ENCODE data around the gene ALKBH7. TPM values are rescaled to one million over a fixed set of nuclear protein-coding genes. Genes with fewer than 3 reads are reported as not detected.

Gene ALKBH7
- polyA plus RNA-seq, 1 of the 3 experiments (the other 2 are of a cell fraction): 46.0 TPM

DNA sequence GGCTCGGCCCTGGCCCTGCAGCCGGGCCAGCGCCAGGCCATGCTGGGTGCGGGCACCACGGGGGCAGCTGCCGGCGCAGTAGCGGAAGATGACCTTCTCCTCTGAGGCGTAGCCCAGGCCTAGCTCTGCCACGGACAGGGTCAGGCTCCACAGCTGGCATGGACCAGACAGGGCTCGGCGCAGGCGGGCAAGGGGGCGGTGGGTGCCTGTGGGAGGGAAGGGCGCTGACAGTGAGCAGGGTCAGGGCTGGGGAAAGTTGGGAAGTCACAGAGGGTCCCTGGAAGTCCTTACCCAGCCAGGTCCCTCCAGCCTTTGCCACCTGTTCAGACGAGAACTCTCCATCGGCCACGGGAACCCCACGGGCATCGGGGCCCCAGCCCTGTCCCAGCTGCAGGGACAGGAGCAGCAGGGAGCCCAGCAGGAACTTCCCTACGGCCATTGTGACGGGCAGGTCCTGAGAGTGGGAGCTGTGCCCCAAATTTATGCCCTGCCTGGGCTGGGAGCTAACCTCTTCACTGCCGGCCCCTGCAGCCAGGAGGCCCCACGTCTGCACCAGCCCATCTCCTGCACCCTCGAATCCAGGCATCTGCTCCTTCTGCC is 2.9 kb downstream of the ALKBH7 start, which contains the start of gene PSPN:
TSS of gene PSPN (minus strand) at position 523 of the 600 bp plus-strand sequence. CDS start at position 439, 84 bp downstream.
- CTCF ChIA-PET: no interaction called here
- POLR2A ChIA-PET: no interaction called here

DNA sequence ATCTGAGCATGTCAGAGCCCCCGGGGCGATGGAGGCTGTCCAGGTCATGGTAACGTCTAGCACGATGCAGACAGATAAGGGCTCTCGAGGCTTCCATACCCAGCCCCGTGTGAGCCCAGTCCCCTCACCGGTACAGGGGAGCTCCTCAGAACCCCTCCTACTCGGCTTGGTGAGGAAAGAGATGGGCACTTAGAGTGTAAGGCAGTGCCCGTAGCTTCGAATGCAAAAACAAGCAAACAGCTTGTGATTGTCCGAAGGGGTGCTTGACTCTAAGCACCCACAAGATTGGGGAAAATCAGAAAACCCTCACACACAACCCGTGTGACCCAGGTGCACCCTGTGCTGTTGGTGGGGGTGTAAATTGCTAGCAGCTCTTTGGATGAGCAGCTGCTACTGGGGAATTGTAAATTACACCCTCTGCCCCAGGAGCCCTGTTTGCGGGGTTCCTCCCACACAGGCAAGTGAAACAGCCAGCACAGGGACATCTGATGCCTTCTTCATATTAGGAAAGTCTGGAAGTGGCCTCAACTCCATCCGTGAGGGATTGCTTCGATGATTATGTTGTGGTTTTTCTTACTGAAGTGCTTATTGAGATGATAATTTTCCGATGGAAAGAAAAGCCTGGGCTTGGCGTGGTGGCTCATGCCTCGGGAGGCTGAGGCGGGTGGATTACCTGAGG is 4.1 kb downstream of the ALKBH7 start:
- Histone ChIP-seq H4K20me1 (ENCODE audit: insufficient read depth) (no peaks in the 10 kb centered on the region), H3K9me3 (no peaks in the 10 kb centered on the region), H3K4me2 (no peak overlapping the region), H3K79me2 (ENCODE audit: insufficient read depth) (peaks cover 8% of the 10 kb centered on the region), H3K36me3 (replicated peaks in 1 of 2; ENCODE audit: control insufficient read depth in 1 of 2, insufficient read depth in 2 of 2, low read length in 1 of 2) (peaks cover 24 to 26% of the 10 kb centered on the region in 2 experiments), H3K4me3 (ENCODE audit: low read depth in 2 of 2, low read length in 1 of 2) (no peak overlapping the region), H3F3A (replicated peaks; ENCODE audit: insufficient read depth) (peaks cover 25% of the 10 kb centered on the region), H3K9me2 (no peaks in the 10 kb centered on the region), H3K27ac (ENCODE audit: low read depth in 2 of 2, low read length in 1 of 2) (peak overlapping the region in 1 of 2 experiments; percentile 23; a peak in 1 of 4 replicates), H3K9ac (no peak overlapping the region), H3K4me1 (ENCODE audit: control insufficient read depth in 1 of 2, insufficient read depth in 2 of 2, low read depth in 1 of 2, low read length in 1 of 2) (peaks cover 6 to 22% of the 10 kb centered on the region in 2 experiments; a peak in 1 of 4 replicates), H2AFZ (ENCODE audit: low read depth) (no peak overlapping the region), H3K27me3 (ENCODE audit: insufficient read depth) (no peaks in the 10 kb centered on the region)
- ChIA-PET POLR2A (interaction anchor here (0.6 kb wide), 1 partner anchor 17 kb away, joined by 3 read pairs; the partner anchor contains the start of gene GTF2F1), CTCF (interaction anchor here (1.0 to 1.1 kb wide), 2 partner anchors 10 to 329 kb away, joined by 3 read pairs; no protein-coding TSS in a partner anchor)
- WGBS (ENCODE audit: low lambda C conversion rate): 76% methylated on average over 14 of the region's 19 CpGs
- DNase-seq: no peak
- TF ChIP-seq POLR2AphosphoS5 (IDR thresholded peaks at IDR 0.05; ENCODE audit: low read depth, low read length) (0 out of 2 replicates have a peak, but pooled peaks have one; percentile 12), EP300 (IDR thresholded peaks at IDR 0.05; ENCODE audit: borderline replicate concordance in 1 of 2, low read depth in 1 of 2, low read length in 1 of 2) (no peak)

More for the DNA sequence above, 2.9 kb downstream of the ALKBH7 start, which contains the start of gene PSPN:
- Histone ChIP-seq H3K27me3 (ENCODE audit: insufficient read depth) (no peaks in the 10 kb centered on the region), H3F3A (replicated peaks; ENCODE audit: insufficient read depth) (peaks cover 25% of the 10 kb centered on the region), H3K79me2 (ENCODE audit: insufficient read depth) (peaks cover 8% of the 10 kb centered on the region), H3K4me1 (ENCODE audit: control insufficient read depth in 1 of 2, insufficient read depth in 2 of 2, low read depth in 1 of 2, low read length in 1 of 2) (peaks cover 6 to 22% of the 10 kb centered on the region in 2 experiments; a peak in 1 of 4 replicates), H2AFZ (ENCODE audit: low read depth) (no peak within 1 kb of the TSS), H3K4me2 (no peak within 1 kb of the TSS), H3K9me2 (no peaks in the 10 kb centered on the region), H3K36me3 (replicated peaks in 1 of 2; ENCODE audit: control insufficient read depth in 1 of 2, insufficient read depth in 2 of 2, low read length in 1 of 2) (peaks cover 15 to 17% of the 10 kb centered on the region in 2 experiments), H3K9ac (no peak within 1 kb of the TSS), H3K27ac (ENCODE audit: low read depth in 2 of 2, low read length in 1 of 2) (peak within 1 kb of the TSS in 1 of 2 experiments; percentile 23; a peak in 1 of 4 replicates), H3K4me3 (ENCODE audit: low read depth in 2 of 2, low read length in 1 of 2) (no peak within 1 kb of the TSS), H4K20me1 (ENCODE audit: insufficient read depth) (no peaks in the 10 kb centered on the region), H3K9me3 (no peaks in the 10 kb centered on the region)
- WGBS (ENCODE audit: low lambda C conversion rate): 97% methylated on average over 10 of the region's 25 CpGs
- DNase-seq: no peak
- TF ChIP-seq NRF1 (IDR thresholded peaks at IDR 0.05; ENCODE audit: low read depth, low read length): no peak
- no peak for TF ChIP-seq TAF1 (IDR thresholded peaks at IDR 0.05; ENCODE audit: borderline replicate concordance, low read depth, low read length)
- no peak for TF ChIP-seq TEAD4 (IDR thresholded peaks at IDR 0.05; ENCODE audit: borderline replicate concordance, insufficient read depth)
- no peak for TF ChIP-seq EP300 (IDR thresholded peaks at IDR 0.05; ENCODE audit: borderline replicate concordance in 1 of 2, low read depth in 1 of 2, low read length in 1 of 2)
- TF ChIP-seq TCF12 (IDR thresholded peaks at IDR 0.05): no peak
- TF ChIP-seq, protein P1, sequence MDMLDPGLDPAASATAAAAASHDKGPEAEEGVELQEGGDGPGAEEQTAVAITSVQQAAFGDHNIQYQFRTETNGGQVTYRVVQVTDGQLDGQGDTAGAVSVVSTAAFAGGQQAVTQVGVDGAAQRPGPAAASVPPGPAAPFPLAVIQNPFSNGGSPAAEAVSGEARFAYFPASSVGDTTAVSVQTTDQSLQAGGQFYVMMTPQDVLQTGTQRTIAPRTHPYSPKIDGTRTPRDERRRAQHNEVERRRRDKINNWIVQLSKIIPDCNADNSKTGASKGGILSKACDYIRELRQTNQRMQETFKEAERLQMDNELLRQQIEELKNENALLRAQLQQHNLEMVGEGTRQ (IDR thresholded peaks at IDR 0.05; ENCODE audit: borderline replicate concordance, low read depth, low read length): no peak
- no peak for TF ChIP-seq YY1 (IDR thresholded peaks at IDR 0.05; ENCODE audit: low read depth)
